EL (cell line): ENCODE measurements around the gene TENM3.
A peak's percentile ranks its signal among the peaks of the same experiment; 100 is the strongest.

Experiments used
- DNase-seq: peaks from one replicate; pipeline ENCODE4 v3.0.0-alpha.2; 2016

The TENM3 gene

DNA sequence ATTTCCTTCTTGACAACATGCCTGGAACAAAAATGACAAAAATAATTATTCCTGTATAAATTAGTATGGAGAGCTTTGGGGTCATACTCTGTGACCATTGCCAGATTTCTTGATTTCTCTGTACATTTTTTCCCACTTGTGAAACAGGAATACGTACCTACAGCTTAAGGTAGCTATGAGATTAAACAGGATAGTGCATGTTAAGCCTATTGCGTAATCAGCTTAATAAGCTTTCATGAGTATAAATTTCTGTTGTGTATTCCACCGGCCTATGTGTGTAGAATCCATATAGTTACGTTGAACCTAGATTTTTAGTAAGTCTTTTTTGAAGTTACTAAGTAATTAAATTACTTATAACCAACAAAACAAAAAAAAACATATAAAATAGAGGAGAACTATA is 339.0 kb downstream of the TENM3 start:
- no peak for DNase-seq

GRCh38 chr4:182583703-182584415 is 340.7 kb downstream of the TENM3 start:
- no peak for DNase-seq

GRCh38 chr4:182585321-182585720 is 342.1 kb downstream of the TENM3 start:
- no peak for DNase-seq

DNA sequence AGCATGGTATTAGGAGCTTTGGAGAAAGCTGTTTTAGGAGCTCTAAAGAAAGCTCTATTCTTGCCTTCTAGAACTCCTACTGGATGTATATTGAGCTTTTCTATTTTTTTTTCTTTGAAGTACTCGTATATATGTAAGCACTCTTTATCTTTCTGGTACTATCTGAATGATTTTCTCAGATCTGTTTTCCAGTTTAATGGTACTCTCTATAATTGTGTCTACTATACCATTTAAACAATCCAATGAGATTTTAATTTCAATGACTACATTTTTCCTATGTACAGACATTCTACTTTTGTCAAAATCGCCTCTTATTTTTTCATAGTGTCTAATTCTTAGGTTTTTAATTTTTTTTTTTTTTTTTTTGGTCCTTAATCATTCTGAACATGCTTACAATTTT is 345.9 kb downstream of the TENM3 start:
- DNase-seq: no peak

DNA sequence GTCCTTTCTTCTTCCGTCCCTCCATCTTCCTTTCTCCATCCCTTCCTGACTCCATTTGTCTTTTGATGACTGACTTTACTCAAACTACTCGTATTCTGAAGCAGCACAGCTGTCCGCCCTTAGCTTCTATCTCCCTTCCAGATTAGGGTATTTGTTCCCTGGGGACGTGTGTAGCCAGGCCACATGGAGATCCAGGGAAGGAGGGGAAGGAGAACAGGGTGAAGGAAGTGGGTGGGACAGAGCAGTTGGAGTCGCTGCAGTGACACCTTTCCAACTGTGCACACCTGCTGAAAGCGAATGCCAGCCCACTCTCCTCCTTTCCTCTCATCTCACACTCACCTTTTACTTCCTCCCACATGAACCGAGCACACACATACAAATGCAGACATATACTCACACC is 350.2 kb downstream of the TENM3 start:
- no peak for DNase-seq

DNA sequence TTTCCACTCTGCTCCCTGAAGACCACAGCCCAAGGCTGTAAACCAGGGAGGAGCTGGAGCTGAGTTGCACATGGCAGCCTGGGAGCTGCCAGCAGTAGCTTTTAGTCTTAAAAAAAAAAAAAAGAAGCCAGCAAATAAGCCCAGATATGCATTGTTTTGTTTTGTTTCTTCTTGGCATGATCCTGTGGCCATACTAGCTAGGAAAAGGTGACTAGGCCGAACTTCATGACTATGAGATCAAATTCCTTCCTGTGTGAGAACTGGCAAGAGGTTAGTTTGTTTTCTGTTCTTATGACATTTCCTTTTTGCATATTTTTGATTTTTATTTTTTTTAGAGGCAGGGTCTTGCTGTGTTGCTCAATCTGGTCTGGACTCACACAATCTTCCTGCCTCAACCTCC is 350.7 kb downstream of the TENM3 start:
- no peak for DNase-seq

DNA sequence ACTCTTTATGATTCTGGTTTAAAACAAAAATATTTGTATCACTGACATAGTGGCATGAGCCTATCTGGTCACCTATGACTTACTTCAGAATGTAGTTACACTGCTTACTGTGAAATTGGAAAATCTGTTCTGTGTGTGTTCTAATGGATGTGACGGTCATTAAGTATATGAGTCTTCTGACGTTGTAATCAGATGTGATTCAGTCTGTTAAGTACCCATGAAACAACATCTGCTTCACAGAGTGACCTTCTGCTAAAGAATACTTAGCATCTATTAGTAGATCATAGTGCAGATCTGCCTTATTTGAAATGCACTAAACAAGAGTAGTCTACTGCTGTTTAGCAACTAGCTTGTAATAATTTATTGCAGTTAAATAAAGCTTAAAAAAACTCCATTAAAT is 356.9 kb downstream of the TENM3 start:
- DNase-seq: no peak

DNA sequence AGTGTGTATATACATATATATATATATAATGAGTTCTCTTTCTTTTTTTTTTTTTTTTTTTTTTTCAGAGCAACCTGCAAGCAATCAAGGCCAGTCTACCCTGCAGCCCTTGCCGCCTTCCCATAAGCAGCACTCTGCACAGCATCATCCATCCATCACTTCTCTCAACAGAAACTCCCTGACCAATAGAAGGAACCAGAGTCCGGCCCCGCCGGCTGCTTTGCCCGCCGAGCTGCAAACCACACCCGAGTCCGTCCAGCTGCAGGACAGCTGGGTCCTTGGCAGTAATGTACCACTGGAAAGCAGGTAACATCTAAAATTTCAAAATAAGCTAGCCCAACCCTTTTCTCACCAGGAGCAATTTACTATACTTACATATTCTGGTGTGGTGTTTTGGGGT is 357.7 kb downstream of the TENM3 start:
- no peak for DNase-seq

DNA sequence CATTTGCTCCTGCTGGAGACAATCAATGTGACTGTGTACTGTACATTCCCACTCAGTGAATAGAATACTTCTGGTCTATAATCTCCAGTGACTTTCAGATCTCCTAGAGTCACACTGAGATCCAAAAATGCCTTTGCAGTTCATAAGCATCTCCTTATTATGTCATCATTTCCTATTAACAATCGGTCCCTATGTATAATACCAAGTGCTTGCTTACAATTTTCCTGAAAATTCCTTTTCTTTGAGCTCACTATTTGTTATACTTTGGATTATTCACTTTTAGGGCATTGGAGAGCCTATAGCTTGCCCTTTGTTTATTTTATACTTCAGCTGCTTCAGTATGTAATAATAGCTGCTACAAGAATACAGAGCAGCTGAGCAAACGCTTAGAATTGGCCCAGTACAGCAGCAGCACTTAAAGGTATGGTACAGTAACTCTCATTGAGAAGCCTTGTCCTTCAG is 361.0 kb downstream of the TENM3 start:
- DNase-seq: peak; percentile 74

DNA sequence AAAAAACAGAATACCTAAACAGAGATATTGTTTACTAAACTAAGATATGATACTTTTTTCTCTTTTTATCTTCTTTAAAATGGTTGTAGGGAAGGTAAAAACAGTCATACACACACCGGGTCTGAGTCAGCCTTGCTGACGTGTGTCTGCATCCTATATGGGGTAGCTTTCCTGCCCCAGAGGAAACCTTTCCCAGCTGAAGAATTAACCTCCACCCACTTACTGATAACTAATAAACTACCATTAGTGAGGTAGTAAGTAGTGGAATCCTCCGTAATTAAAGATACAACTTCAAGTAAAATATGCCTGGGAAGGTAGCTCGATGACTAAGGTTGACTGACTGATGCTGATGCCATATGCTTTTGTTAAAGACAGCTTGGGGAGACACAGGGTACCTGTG is 361.8 kb downstream of the TENM3 start:
- DNase-seq: peak; percentile 41

- no peak for DNase-seq
These were observed 365.3 kb downstream of the TENM3 start for GRCh38 chr4:182608525-182608924.

- no peak for DNase-seq
These were observed 373.3 kb downstream of the TENM3 start for GRCh38 chr4:182616476-182616875.

GRCh38 chr4:182619660-182620059 is 376.5 kb downstream of the TENM3 start:
- DNase-seq: no peak

- no peak for DNase-seq
These were observed 377.1 kb downstream of the TENM3 start for GRCh38 chr4:182620111-182620980.

DNA sequence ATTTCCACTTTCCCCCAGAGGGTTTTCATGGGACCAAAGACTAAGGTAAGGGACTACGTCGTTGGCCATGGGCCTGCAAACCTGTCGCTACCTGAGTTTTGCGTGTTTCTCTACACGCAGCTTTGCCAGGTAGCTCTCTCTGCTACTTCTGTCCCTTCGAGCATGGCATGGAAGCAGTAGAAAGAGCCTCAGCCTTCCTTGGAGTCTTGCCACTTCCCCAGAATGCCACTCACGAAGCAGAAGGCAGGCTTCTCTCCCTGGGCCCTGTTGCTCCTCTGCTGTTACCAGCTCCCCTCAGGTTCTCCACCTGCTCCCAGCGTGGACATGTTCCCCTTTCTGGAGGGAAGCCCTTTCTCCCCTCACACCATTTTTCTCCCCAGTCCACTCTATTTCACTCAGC is 381.1 kb downstream of the TENM3 start:
- DNase-seq: no peak

DNA sequence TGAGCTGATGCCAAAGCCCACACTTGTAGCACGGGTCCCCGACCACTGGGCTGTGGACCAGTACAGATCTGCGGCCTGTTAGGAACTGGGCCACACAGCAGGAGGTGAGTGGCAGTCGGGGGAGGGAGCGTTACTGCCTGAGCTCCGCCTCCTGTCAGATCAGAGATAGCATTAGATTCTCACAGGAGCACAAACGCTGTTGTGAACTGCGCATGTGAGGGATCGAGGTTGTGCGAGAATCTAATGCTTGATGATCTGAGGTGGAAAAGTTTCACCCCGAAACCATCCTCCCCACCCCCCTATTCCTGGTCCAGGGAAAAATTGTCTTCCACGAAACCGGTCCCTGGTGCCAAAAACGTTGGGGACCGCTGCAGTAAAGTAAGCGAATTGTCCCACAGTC is 382.0 kb downstream of the TENM3 start:
- no peak for DNase-seq

DNA sequence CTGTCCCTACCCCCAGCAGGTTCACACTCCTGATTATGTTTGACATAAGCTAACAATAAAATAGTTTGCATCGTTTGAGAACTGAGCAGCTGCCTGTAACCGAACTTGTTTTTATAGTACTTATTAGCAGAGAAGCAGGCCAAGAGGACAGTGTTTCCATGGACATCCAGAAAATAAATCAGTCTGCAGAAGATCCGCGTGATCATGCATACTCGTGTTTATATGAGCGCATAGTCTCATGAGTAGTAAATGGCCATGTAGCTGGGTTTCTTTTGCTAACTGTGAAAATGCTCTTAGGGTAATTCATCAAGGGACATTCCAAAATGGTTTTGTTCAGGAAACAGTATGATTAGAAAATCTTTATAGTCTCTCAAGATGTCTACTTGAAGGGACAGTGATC is 384.8 kb downstream of the TENM3 start:
- DNase-seq: no peak

- DNase-seq: no peak
These were observed 385.3 kb downstream of the TENM3 start for GRCh38 chr4:182628544-182628943.

DNA sequence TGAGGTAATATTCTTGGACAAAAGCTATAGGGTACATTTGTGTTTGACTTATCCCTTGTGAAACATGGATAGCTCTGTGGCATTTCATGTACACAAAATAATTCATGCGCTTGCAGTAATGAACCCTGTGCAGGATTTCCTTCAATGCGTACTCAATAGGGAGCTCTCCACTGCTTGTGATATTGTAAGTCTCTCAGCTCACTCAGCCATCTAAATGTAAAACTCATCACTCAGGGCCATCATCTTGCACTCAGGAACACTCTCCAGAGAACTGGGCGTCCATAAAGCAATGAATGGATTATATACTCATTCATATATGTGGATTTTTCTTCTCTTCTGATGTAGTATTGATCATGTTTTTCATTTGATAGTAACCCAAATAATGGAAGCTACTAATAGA is 385.9 kb downstream of the TENM3 start:
- no peak for DNase-seq

- no peak for DNase-seq
These were observed 397.3 kb downstream of the TENM3 start for GRCh38 chr4:182640491-182640890.

GRCh38 chr4:182640932-182641331 is 397.7 kb downstream of the TENM3 start:
- DNase-seq: no peak

- peak; percentile 35 for DNase-seq
These were observed 399.6 kb downstream of the TENM3 start for GRCh38 chr4:182642831-182643230.

DNA sequence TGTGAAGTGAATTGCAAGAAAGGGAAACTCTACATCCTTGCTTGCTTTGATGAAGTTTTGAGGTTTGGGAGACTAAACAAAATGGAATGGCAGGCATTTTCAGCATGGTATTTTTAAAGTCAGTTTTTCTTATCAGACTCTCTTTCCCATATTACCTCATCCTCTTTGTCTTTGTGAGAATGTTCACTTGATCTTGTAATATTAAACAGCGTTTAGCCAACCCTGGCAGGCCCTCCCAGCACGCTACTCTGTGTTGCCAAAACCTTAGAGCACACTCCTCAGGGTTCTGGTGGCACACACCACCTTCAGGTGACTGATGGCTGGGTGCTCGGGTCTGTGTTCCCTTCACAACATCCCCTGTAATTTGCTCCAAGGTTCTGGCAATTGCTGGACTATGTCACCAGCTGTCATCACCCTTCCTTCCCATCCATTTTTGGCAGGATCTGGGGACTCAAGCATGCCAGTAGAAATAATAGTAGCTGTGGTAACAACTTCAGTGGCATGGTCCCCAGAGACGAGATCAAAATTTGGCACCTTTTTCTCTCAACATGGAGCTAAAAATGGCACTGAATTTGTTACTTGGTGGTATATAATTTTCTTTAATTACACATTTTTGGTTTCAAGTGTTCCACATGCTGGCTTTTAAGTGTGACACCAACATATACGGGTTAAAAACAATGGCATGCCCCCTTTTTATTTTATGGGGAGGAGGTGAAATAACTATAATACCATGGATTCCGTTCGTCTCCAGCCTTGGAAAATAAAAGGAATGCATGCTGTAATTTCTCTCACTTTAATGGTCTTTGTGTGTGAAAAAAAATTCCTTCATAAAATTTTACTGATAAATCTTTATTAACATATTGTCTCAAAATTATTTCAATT is 400.8 kb downstream of the TENM3 start:
- DNase-seq: peak; percentile 69
